NCI-H748 (cell line): Measurements from ENCODE around the gene RBP5.

ENCODE experiments used
- DNase-seq: peaks from one replicate; lab custom pipeline; 2025; ENCODE audit not compliant: unreplicated experiment; lab: John Stamatoyannopoulos, UW

RBP5 gene

GRCh38 chr12:7076493-7076892 lies 52.2 kb downstream of the RBP5 start:
- DNase-seq, result no peak

GRCh38 chr12:7075939-7076338 lies 52.8 kb downstream of the RBP5 start:
- no peak for DNase-seq

GRCh38 chr12:7075518-7075917 lies 53.2 kb downstream of the RBP5 start:
- no peak for DNase-seq

- DNase-seq, result no peak
Measured at GRCh38 chr12:7073946-7074345, 54.7 kb downstream of the RBP5 start.
